GM12891 (cell line): ENCODE measurements around the gene PCBP3.

Experiments used
- DNase-seq: peaks from one replicate; pipeline ENCODE4 v3.0.0; 2011; ENCODE audit warnings: low spot score; ENCODE audit not compliant: insufficient read length
- FAIRE-seq: peaks from 2 replicates; lab custom pipeline; 2011; peaks lifted over from hg19 to GRCh38; lab: Jason Lieb, UNC
- PAX5 ChIP-seq: IDR thresholded peaks from 2 replicates; pipeline ENCODE4 v1.6.1; 2011; ENCODE audit warnings: low read length, moderate library complexity, mild to moderate bottlenecking; ENCODE audit not compliant: insufficient read depth, severe bottlenecking
- POLR2A ChIP-seq: IDR thresholded peaks from 2 replicates; pipeline ENCODE4 v1.6.1; 2011; ENCODE audit warnings: low read depth, low read length, control low read depth
- POLR2AphosphoS5 ChIP-seq: IDR thresholded peaks from 2 replicates; pipeline ENCODE4 v1.6.1; 2011; ENCODE audit warnings: low read depth, low read length, control low read depth
- POU2F2 ChIP-seq: IDR thresholded peaks from 2 replicates; pipeline ENCODE4 v1.6.1; 2011; ENCODE audit warnings: low read depth, mild to moderate bottlenecking, control low read depth, low read length, moderate library complexity
- SPI1 ChIP-seq: IDR thresholded peaks from 2 replicates; pipeline ENCODE4 v1.6.1; 2011; ENCODE audit warnings: low read depth, low read length, control low read depth
- TAF1 ChIP-seq: IDR thresholded peaks from 2 replicates; pipeline ENCODE4 v1.6.1; 2011; ENCODE audit warnings: low read depth, low read length, control low read depth

PCBP3 gene

DNA sequence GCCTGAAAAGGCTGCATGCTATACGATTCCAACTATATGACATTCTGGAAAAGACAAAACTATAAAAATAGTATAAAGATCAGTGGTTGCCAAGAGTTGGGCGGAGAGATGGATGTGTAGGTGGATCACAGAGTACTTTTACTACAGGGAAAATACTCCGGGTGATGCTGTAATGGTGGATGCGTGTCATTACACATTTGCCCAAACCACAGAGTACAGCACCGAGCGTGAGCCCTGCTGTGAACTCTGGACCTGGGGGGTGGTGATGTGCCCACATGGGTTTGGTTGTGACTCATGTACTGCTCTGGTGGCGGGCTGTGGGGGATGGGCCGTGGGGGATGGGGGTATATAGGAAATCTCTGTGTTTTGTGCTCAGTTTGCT lies 175.4 kb downstream of the PCBP3 start:
- FAIRE-seq (no peak), DNase-seq (no peak)
- TF ChIP-seq TAF1, result no peak
- TF ChIP-seq POLR2A, result no peak
- TF ChIP-seq POU2F2, result peak; percentile 55; the same call in 1 of the 2 replicates
- no peak for TF ChIP-seq POLR2AphosphoS5
- no peak for TF ChIP-seq SPI1

DNA sequence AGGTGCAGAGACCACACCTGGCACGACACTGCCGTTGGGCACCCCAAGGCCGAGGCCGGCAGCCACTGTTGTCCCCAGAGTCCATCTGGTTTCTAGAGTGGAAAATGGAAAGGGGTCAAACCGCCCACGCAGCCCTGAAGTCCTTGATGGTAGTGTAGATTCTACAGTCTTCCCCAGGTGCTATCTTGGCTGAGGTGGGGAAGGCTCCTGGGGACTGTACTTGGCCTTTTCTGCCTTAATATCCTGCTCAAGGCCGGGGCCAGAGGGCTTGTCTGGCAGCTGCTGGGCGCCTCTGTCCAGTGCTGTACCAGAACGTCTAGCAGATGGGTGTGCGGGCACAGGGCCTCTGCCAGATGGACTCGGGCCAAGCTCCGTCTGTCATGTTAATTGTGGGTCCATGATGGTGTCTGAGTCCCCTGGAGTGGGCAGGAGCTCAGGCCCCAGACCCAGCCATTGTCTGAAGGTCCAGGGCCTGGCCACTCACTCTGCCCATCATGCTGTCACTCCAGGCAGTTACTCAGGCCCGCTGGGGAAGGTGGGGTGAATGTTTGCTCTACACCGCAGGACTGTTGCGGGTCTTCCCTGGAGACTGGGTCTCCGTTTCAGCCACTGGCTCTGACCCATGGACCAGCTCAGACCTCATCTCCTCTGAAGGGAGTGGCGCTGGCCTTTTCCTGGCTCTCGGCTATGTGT lies 176.1 kb downstream of the PCBP3 start:
- FAIRE-seq (no peak), DNase-seq (no peak)
- TF ChIP-seq PAX5, result no peak
- TF ChIP-seq SPI1, result no peak

DNA sequence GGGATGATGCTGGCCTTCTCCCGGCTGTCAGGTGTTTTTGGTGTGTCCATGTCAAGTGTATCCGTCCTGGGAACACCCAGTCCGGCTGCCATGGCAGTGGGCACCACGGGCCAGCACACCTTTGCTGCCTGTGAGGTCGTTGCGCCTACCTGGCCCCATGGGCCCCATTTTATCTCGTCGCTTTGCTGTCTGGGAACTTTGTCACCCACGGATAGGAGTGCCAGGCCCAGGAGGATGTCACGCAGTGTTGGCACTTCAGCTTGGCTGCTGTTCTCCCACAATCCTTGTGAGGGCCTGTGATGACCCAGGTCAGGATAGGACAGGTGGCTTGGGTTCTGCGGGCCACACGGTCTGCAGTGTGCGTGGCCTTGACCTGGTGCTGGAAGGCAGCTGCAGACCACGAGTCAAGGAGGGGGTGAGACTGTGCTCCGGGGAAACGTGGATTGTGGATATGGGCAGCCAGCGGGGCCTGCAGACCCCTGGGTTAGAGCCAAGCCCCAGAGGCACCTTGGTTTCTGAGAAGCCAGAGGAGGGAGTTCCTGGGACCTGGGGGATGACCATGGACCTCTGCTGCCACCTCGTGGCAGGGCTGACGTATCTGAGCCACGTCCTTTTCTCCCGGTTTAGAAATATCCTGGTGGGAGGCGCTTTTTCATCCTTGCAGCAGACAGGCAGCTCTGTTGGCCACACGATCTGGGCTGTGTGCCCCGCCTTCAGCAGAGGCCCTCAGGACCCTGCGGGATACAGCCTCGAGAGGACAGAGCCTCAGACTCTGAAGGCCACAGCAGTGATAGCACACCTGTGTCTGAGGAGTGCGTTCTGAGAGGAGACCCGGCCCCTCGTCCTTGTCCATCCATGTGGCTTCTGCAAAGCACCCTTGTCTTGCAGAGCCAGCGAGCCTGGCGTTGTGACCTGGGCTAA lies 176.9 kb downstream of the PCBP3 start:
- TF ChIP-seq POU2F2, result no peak
- TF ChIP-seq POLR2A, result no peak
- no peak for TF ChIP-seq SPI1
- TF ChIP-seq TAF1, result no peak
- TF ChIP-seq POLR2AphosphoS5, result no peak
- TF ChIP-seq PAX5, result no peak
- FAIRE-seq, result peak; percentile 78
- peak; percentile 91 for DNase-seq

DNA sequence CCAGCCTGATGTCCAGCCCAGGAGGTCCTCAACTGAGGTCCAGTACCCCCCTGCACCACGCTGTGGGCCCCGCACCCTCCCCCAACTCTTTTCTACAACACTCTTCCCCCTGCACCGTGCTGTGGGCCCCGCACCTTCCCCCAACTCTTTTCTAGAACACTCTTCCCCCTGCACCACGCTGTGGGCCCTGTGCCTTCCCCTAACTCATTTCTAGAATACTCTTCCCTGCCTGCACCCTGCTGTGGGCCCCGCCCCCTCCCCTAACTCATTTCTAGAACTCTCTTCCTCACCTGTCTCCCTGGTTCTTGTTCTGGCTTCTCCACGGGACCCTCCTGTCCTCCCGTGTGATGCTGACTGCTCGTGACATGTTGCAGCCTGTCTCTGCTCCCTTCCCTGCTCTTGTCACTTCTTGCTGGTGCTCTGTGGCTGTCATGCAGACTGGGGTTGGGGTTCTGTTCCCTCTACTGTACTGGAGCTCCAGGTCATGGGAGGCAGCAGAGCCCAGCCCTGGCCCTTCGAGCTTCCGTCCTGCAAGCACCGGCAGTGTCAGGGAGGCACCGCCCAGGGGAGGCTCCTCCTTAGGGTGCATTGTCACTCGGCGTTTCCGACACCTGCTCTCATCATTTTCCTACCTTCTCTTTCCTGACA lies 177.9 kb downstream of the PCBP3 start:
- DNase-seq (no peak), FAIRE-seq (no peak)
- TF ChIP-seq POU2F2 (no peak), TAF1 (no peak)

DNA sequence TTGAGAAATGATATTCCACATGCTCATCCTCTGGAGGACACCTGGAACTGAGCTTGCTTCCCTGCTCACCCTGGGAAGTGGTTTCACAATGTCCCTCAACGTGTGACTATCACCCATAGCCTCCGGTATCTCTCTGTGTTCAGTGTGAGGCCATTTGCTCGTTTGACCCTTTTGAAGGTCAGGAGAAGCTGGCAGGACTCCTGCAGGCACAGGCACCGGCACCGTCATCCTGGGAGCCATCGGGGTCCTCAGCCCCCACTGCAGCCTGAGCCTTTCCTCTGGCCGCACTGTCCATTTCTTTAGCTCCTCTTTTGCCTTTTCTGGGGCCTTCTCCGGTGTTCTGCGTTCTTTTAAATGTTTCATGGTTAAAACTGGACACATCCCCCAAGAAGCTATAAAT lies 178.5 kb downstream of the PCBP3 start:
- TF ChIP-seq POLR2AphosphoS5 (no peak), SPI1 (no peak), PAX5 (no peak), POLR2A (no peak), TAF1 (no peak), POU2F2 (no peak)
- DNase-seq (no peak), FAIRE-seq (no peak)

DNA sequence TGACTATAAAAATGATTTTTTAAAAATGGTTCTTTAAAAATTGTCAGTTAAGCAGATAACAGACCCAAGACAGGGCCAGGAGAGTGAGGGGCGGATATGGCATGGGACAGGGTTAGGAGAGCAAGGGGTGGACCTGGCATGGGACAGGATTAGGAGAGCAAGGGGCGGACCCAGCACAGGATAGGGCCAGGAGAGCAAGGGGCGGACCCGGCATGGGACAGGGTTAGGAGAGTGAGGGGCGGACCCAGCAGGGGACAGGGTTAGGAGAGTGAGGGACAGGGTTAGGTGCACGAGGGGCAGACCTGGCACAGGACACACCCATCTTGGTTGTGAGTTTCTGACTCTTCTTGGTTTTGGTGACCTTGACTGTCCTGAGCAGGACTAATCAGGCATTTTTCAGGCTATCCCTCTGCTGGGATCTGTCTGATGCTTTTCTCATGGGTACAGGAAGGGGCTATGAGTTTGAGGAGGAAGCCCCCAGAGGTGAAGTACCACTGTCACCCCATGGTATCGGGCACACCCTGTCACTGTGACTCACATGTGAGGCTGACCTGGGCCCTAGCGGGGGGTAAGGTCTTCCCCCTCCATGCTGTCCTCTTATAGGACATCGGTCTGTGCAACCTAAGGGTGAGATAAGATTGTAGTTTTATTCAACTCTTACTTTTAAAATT lies 179.0 kb downstream of the PCBP3 start:
- no peak for TF ChIP-seq POLR2AphosphoS5
- no peak for DNase-seq
- no peak for FAIRE-seq

DNA sequence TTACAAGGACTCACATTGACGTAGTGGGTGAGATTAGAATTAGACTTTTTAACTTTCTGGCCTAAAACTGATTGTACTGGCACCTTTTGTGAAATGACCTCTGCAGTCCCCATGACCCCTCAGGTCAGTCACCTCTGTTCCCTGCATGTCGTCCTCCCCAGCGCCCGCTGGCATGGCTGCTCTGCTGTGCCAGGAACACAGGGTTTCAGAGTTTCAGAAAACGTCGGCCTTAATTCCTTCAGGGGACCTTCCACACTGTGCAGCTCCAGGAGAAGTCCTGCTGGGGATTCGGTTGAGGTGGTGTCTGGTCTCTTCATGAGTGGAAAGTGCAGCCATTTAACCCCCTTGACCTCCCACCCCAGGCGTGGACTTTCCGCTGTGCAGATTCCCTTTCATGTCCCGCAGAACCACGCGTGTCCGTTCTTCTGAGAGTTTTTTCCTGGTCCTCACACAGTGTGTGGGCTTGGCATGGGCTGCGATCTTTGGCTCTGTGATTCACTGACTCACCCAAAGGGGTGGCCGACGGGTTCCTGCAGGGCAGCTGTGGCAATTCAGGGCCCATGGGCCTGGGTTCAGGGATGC lies 179.7 kb downstream of the PCBP3 start:
- no peak for TF ChIP-seq POLR2A
- TF ChIP-seq POLR2AphosphoS5, result no peak
- no peak for TF ChIP-seq TAF1
- no peak for TF ChIP-seq SPI1
- no peak for TF ChIP-seq PAX5
- TF ChIP-seq POU2F2, result no peak
- no peak for FAIRE-seq
- no peak for DNase-seq

DNA sequence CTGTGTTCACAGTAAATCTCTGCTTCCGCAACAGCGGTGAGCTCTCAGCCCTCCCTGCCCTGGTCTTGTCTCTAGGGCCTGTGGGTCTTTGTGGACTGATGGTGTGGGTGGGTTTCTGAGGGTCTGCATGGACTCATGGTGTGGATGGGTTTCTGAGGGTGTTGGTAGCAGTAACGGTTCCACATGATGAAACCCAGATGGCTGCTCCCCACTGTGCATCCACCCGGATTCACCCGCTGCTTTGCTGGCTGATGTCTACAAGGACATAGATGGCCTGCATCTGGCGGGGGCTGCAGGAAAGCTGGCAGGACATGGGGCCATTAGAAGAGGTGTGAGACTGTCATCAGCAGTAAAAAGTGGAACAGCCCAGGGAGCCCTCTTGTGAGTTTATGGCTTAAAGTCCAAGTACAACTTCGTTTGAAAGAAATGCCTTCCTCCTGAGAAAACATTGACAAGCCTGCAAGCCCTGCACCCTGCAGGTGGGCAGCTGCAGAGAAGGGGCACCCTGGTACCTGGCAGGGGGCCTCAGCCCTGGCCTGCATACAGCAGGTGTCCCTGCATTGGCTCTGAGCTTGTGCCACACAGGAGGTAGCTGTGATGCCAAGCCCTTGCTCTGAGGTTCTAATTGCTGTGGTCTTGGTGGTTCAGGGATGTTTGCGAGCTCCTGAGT lies 181.2 kb downstream of the PCBP3 start:
- DNase-seq (no peak), FAIRE-seq (no peak)
- TF ChIP-seq POU2F2 (no peak), POLR2A (no peak), POLR2AphosphoS5 (no peak), SPI1 (no peak), PAX5 (no peak), TAF1 (no peak)

DNA sequence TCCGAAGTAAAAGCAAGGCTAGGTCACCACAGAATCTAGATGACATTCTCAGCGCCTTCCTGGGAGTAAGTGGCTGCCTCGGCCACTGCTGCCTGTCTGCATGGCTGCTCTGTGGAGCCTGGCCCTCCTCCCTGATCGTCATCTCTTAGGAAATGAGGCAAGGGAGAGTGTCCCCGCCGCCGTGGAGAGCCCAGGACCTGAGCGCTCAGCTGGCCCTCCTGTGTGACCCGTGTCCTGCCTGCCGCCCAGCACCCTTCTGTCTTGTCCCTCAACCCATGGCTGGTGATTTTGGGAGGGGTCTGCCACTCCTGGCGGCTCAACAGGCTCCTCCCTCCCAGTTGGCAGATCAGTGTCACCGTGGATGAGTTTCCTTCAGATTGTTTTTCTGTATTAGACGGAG lies 181.7 kb downstream of the PCBP3 start:
- no peak for FAIRE-seq
- TF ChIP-seq PAX5 (no peak), POU2F2 (no peak), POLR2A (no peak), SPI1 (no peak), POLR2AphosphoS5 (no peak), TAF1 (no peak)

More for the DNA sequence above, 181.7 kb downstream of the PCBP3 start:
- no peak for DNase-seq
